PFSK-1 (cell line): ENCODE data around the gene CIP2A.

Experiments used
- FOXP2 ChIP-seq: optimal IDR thresholded peaks from 2 replicates; pipeline ENCODE3; 2011; ENCODE audit warnings: borderline replicate concordance, control low read depth, inconsistent platforms; ENCODE audit not compliant: insufficient read depth; ENCODE audit errors: extremely low read length, extremely low read depth
- POLR2AphosphoS5 ChIP-seq: IDR thresholded peaks from 2 replicates; pipeline ENCODE4 v1.6.1; 2012; ENCODE audit warnings: low read depth, mild to moderate bottlenecking, control low read depth, low read length, moderate library complexity
- REST ChIP-seq, 2 experiments: IDR thresholded peaks; 2 replicates each; pipeline versions ENCODE4 v1.6.1 to v1.8.0; 2011 to 2012; ENCODE audit warnings: low read depth in 2 of 2, low read length in 2 of 2, control low read depth in 1 of 2, inconsistent platforms in 1 of 2, mild to moderate bottlenecking in 1 of 2, moderate library complexity in 1 of 2; ENCODE audit not compliant: insufficient read depth in 1 of 2
- SIN3A ChIP-seq: IDR thresholded peaks from 2 replicates; pipeline ENCODE4 v1.6.1; 2012; ENCODE audit warnings: mild to moderate bottlenecking, low read length, moderate library complexity, borderline replicate concordance; ENCODE audit not compliant: insufficient read depth
- TAF1 ChIP-seq: IDR thresholded peaks from 2 replicates; pipeline ENCODE4 v1.6.1; 2012; ENCODE audit warnings: low read length, control low read depth, borderline replicate concordance; ENCODE audit not compliant: insufficient read depth

The CIP2A gene

GRCh38 chr3:108507902-108508301, 81.3 kb downstream of the CIP2A start:
- TF ChIP-seq TAF1: no peak
- TF ChIP-seq REST (IDR thresholded peaks at IDR 0.05; ENCODE audit: insufficient read depth in 1 of 2, low read depth in 2 of 2, low read length in 2 of 2): no peak
- no peak for TF ChIP-seq POLR2AphosphoS5
- TF ChIP-seq FOXP2: no peak
- TF ChIP-seq SIN3A: no peak

GRCh38 chr3:108505811-108506210, 83.4 kb downstream of the CIP2A start:
- TF ChIP-seq POLR2AphosphoS5 (no peak), FOXP2 (no peak)

- TF ChIP-seq SIN3A: no peak
- TF ChIP-seq REST (IDR thresholded peaks at IDR 0.05; ENCODE audit: insufficient read depth in 1 of 2, low read depth in 2 of 2, low read length in 2 of 2): no peak
- no peak for TF ChIP-seq FOXP2
- TF ChIP-seq TAF1: no peak
- TF ChIP-seq POLR2AphosphoS5: no peak
Observed at GRCh38 chr3:108503722-108504121, 85.5 kb downstream of the CIP2A start.

GRCh38 chr3:108501535-108501934, 87.7 kb downstream of the CIP2A start:
- no peak for TF ChIP-seq TAF1
- TF ChIP-seq SIN3A: no peak
- TF ChIP-seq POLR2AphosphoS5: no peak
- no peak for TF ChIP-seq REST (IDR thresholded peaks at IDR 0.05; ENCODE audit: insufficient read depth in 1 of 2, low read depth in 2 of 2, low read length in 2 of 2)
- no peak for TF ChIP-seq FOXP2

GRCh38 chr3:108500728-108501127, 88.5 kb downstream of the CIP2A start:
- no peak for TF ChIP-seq SIN3A
- no peak for TF ChIP-seq REST (IDR thresholded peaks at IDR 0.05; ENCODE audit: insufficient read depth in 1 of 2, low read depth in 2 of 2, low read length in 2 of 2)
- TF ChIP-seq POLR2AphosphoS5: no peak
- no peak for TF ChIP-seq TAF1
